Body of pancreas (tissue), 4 donors: ENCODE data around the gene CCN2. TPM values are rescaled to one million over a fixed set of nuclear protein-coding genes. Genes with fewer than 3 reads are reported as not detected.
"Not testable (repeated sequence)": the region's sequence is repeated elsewhere in the genome, so short reads cannot be mapped to it uniquely, and the experiment has no call there.

ENCODE experiments used
- ATAC-seq: fragments of 150-250 bp; one replicate; pipeline ENCODE4 v1.9.1; 2016
- DNase-seq, 4 donors: peaks; one replicate each; pipeline ENCODE4 v3.0.0-alpha.2; 2019
- H3K27ac ChIP-seq, 4 donors: fragments of 200-600 bp; sonication (generic); 1 replicate in 3 of 4; 2 replicates in 1 of 4; pipeline versions ENCODE4 v1.5.1 to v1.6.1; 2016 to 2019; ENCODE audit warnings: mild to moderate bottlenecking in 1 of 4, mixed read lengths in 1 of 4, moderate library complexity in 1 of 4
- H3K27me3 ChIP-seq, 2 donors: fragments of 200-600 bp; sonication (generic); one replicate each; pipeline ENCODE4 v1.6.0; 2016; ENCODE audit warnings: mild to moderate bottlenecking in 1 of 2
- H3K36me3 ChIP-seq, 2 donors: fragments of 200-600 bp; sonication (generic); replicated peaks in 1 of 2; 2 replicates each; pipeline ENCODE4 v1.5.1; 2016; ENCODE audit warnings: low read depth in 2 of 2; ENCODE audit not compliant: insufficient read depth in 1 of 2
- H3K4me1 ChIP-seq: fragments of 200-600 bp; sonication (generic); one replicate; pipeline ENCODE4 v1.6.0; 2016
- H3K4me3 ChIP-seq, 2 donors: fragments of 200-600 bp; sonication (generic); 1 replicate in 1 of 2; 2 replicates in 1 of 2; pipeline ENCODE4 v1.5.1; 2016 to 2019
- H3K9me3 ChIP-seq, 3 donors: fragments of 200-600 bp; sonication (generic); 1 replicate in 2 of 3; 2 replicates in 1 of 3; pipeline ENCODE4 v1.5.1; 2016
- CTCF ChIP-seq, 7 experiments: fragments of 450-650 bp in 4 of 7; fragments of 200-600 bp in 3 of 7; sonication (generic) in 3 of 7; IDR thresholded peaks; one replicate each; pipeline ENCODE4 v1.5.1; 2016 to 2019; ENCODE audit warnings: antibody characterized with exemption in 7 of 7
- POLR2A ChIP-seq, 3 donors: fragments of 450-650 bp; IDR thresholded peaks; one replicate each; pipeline ENCODE4 v1.6.1; 2016; ENCODE audit warnings: antibody characterized with exemption in 3 of 3, mild to moderate bottlenecking in 2 of 3
- WGBS, 2 donors: methylation state at CpG; one replicate each; pipeline ENCODE4 v1.1.5; 2017; 5-methylcytosine and 5-hydroxymethylcytosine counted together
- intact Hi-C: fragments of 100-400 bp; cut with DNase I; formaldehyde crosslinking; loops from one replicate; pipeline ENCODE4 v1.15.1; 2023
- total RNA-seq, 2 donors: library from RNA; depleted of rRNA; stranded (reverse); fragments of >200 nt; gene quantifications; one replicate each; pipeline ENCODE4 v1.1.0, GENCODE V29; 2016

The CCN2 gene
- total RNA-seq, 2 donors from 2014 or later: 109 to 203 TPM

DNA sequence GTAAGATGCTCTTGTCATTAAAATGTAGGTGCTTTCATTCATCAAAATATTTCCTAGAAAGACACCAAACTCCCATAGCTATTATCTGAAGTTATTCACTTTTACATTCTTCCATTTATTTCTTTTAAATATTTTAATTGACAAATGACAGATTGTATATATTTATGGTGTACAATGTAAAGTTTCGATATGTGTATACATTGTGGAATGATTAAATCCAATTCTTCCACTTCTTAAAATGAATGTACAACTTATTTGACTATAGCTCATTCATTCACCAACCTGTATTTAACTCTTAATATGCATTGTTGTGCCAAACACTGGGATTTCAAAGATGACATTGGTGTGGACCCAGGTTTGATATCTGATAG is 41.0 kb downstream of the CCN2 start:
- H3K27ac ChIP-seq: no peak overlapping the region
- TF ChIP-seq CTCF (IDR thresholded peaks at IDR 0.05): peak in 1 of 7 experiments; percentile 2
- TF ChIP-seq POLR2A (IDR thresholded peaks at IDR 0.05): no peak
- WGBS, 2 donors: 81 to 88% methylated on average over 1 of the region's 1 CpG
- H3K36me3 ChIP-seq: no peaks in the 10 kb centered on the region
- ATAC-seq (no peak), DNase-seq (no peak)
- H3K27me3 ChIP-seq: no peaks in the 10 kb centered on the region
- intact Hi-C loops: loop anchor here (10.0 kb wide), 2 partner anchors 125 to 215 kb away; no protein-coding TSS in a partner anchor
- no peaks in the 10 kb centered on the region for H3K9me3 ChIP-seq
- H3K4me1 ChIP-seq: no peaks in the 10 kb centered on the region
- H3K4me3 ChIP-seq: no peak overlapping the region

DNA sequence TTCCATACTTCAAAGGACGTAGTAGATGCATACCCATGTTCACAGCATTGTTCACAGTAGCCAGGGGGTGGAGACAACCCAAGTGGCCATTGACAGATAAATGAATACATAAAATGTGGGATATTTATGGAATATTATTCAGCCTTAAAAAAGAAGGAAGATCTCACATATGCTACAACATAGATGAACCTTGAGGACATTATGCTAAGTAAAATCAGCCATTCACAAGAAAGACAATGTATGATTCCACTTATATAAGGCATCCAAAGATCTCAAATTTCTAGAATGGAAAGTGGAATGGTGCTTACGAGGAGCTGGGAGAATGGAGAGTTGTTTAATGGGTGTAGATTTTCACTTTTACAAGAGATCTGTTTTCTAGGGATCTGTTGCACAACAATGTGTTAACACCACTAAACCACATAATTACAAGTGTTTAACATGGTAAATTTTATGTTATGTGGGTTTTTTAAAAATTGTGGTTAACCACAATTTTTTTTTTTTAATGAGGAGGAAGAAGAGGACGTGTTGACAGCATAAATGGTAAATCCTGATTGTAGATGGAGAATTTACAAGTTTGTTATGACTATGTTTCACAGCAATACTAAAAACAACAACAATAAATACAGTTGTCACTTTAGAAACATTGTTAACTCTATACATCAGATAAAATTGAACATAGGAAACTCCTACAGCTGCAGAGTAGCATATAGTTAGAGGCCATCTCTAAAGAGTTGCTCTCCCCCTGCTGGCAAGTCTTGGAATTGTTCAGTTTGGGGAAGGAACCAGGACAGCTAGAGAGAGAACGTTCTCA is 41.6 kb downstream of the CCN2 start:
- H3K27me3 ChIP-seq: no peaks in the 10 kb centered on the region
- no peak overlapping the region for H3K27ac ChIP-seq
- WGBS, 2 donors: 57 to 65% methylated on average over 4 of the region's 4 CpGs
- intact Hi-C loops: loop anchor here (10.0 kb wide), 2 partner anchors 125 to 215 kb away; no protein-coding TSS in a partner anchor
- H3K4me1 ChIP-seq: no peaks in the 10 kb centered on the region
- no peak overlapping the region for H3K4me3 ChIP-seq
- DNase-seq: peak; percentile 78 to 88 (median 82)
- ATAC-seq: peak; percentile 77
- TF ChIP-seq CTCF (IDR thresholded peaks at IDR 0.05) (peak; percentile 34 to 90 (median 82)), POLR2A (IDR thresholded peaks at IDR 0.05) (no peak)
- no peaks in the 10 kb centered on the region for H3K36me3 ChIP-seq
- no peaks in the 10 kb centered on the region for H3K9me3 ChIP-seq

DNA sequence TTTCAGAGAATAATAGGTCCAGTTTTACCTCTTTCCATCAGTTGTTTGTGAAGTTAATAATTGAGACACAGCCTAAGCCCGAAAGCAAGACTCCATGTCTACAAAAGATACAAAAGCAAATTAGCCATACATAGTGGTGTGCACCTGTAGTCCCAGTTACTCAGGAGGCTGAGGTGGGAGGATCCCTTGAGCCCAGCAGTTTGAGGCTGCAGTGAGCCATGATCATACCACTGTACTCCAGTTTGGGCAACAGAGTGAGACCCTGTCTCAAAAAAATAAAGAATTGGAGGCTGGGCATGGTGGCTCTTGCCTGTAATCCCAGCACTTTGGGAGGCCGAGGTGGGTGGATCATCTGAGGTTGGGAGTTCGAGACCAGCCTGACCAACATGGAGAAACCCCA is 42.4 kb downstream of the CCN2 start:
- ATAC-seq, H3K4me1 ChIP-seq, H3K36me3 ChIP-seq, intact Hi-C loops, H3K9me3 ChIP-seq, H3K4me3 ChIP-seq, H3K27ac ChIP-seq, H3K27me3 ChIP-seq, DNase-seq: not testable (repeated sequence)
- WGBS, 2 donors: 51 to 58% methylated on average over 3 of the region's 3 CpGs

- intact Hi-C loops, H3K27me3 ChIP-seq: not testable (repeated sequence)
- WGBS, 2 donors: 91% methylated on average over 6 to 12 of the region's 12 CpGs
These were observed 47.4 kb downstream of the CCN2 start for GRCh38 chr6:131903734-131904133.

GRCh38 chr6:131901326-131901873 is 49.8 kb downstream of the CCN2 start:
- DNase-seq, intact Hi-C loops, H3K27ac ChIP-seq, H3K4me1 ChIP-seq, H3K36me3 ChIP-seq, H3K4me3 ChIP-seq, H3K9me3 ChIP-seq, ATAC-seq, H3K27me3 ChIP-seq: not testable (repeated sequence)
- 90 to 94% methylated on average over 4 to 5 of the region's 5 CpGs for WGBS, 2 donors

More at GRCh38 chr6:131903734-131904133, 47.4 kb downstream of the CCN2 start:
- H3K36me3 ChIP-seq, H3K27ac ChIP-seq, H3K4me1 ChIP-seq, DNase-seq, H3K4me3 ChIP-seq, ATAC-seq, H3K9me3 ChIP-seq: not testable (repeated sequence)

GRCh38 chr6:131900231-131900630 is 50.9 kb downstream of the CCN2 start:
- Histone ChIP-seq H3K36me3 (no peaks in the 10 kb centered on the region), H3K9me3 (no peaks in the 10 kb centered on the region), H3K27ac (no peak overlapping the region), H3K27me3 (no peaks in the 10 kb centered on the region), H3K4me3 (no peak overlapping the region), H3K4me1 (peaks cover 3% of the 10 kb centered on the region)
- intact Hi-C loops: no loop called here
- ATAC-seq (no peak), DNase-seq (no peak)
- no peak for TF ChIP-seq POLR2A (IDR thresholded peaks at IDR 0.05)
- no peak for TF ChIP-seq CTCF (IDR thresholded peaks at IDR 0.05)
